Trophoblast cell (in vitro differentiated cells and primary cell): Measurements from ENCODE around the gene MYRIP.

ENCODE experiments used
- DNase-seq, 2 donors: peaks; one replicate each; pipeline ENCODE4 v3.0.0-alpha.2; 2016
- H2AFZ ChIP-seq: 2 replicates; pipeline ENCODE4 v1.6.1; 2013; ENCODE audit warnings: low read length, moderate library complexity, mild to moderate bottlenecking; ENCODE audit not compliant: insufficient read depth, poor library complexity
- H2AK5ac ChIP-seq: 2 replicates; pipeline ENCODE4 v1.6.1; 2013; ENCODE audit warnings: mild to moderate bottlenecking, low read length
- H2BK120ac ChIP-seq: 2 replicates; pipeline ENCODE4 v1.6.1; 2013; ENCODE audit warnings: low read length, mild to moderate bottlenecking, moderate library complexity; ENCODE audit not compliant: insufficient read depth, poor library complexity
- H2BK12ac ChIP-seq: 2 replicates; pipeline ENCODE4 v1.6.1; 2013; ENCODE audit warnings: mild to moderate bottlenecking, low read length, moderate library complexity
- H2BK5ac ChIP-seq: 2 replicates; pipeline ENCODE4 v1.6.1; 2013; ENCODE audit warnings: low read length, low read depth, moderate library complexity, mild to moderate bottlenecking; ENCODE audit not compliant: poor library complexity
- H3K14ac ChIP-seq: 2 replicates; pipeline ENCODE4 v1.6.1; 2013; ENCODE audit warnings: mild to moderate bottlenecking, low read length
- H3K18ac ChIP-seq: 2 replicates; pipeline ENCODE4 v1.6.1; 2013; ENCODE audit warnings: mild to moderate bottlenecking, low read length
- H3K23ac ChIP-seq: 2 replicates; pipeline ENCODE4 v1.6.1; 2013; ENCODE audit warnings: low read length
- H3K27ac ChIP-seq: 2 replicates; pipeline ENCODE4 v1.5.1; 2013; ENCODE audit warnings: low read depth, mild to moderate bottlenecking, inconsistent platforms, low read length, moderate library complexity
- H3K27me3 ChIP-seq: 2 replicates; pipeline ENCODE4 v1.6.1; 2013; ENCODE audit warnings: inconsistent platforms, mild to moderate bottlenecking, low read length, moderate library complexity; ENCODE audit not compliant: insufficient read depth
- H3K36me3 ChIP-seq, 2 experiments: 1 replicate in 1 of 2; 2 replicates in 1 of 2; pipeline ENCODE4 v1.6.1; 2013; ENCODE audit warnings: low read length in 2 of 2, mild to moderate bottlenecking in 2 of 2, moderate library complexity in 1 of 2; ENCODE audit not compliant: insufficient read depth in 2 of 2, control insufficient read depth in 1 of 2
- H3K4ac ChIP-seq: 2 replicates; pipeline ENCODE4 v1.6.1; 2013; ENCODE audit warnings: low read depth, mild to moderate bottlenecking, low read length, moderate library complexity
- H3K4me1 ChIP-seq, 2 experiments: 1 replicate in 1 of 2; 2 replicates in 1 of 2; pipeline ENCODE4 v1.6.1; 2013; ENCODE audit warnings: low read length in 2 of 2, mild to moderate bottlenecking in 2 of 2, moderate library complexity in 1 of 2; ENCODE audit not compliant: insufficient read depth in 2 of 2, control insufficient read depth in 1 of 2
- H3K4me2 ChIP-seq: 2 replicates; pipeline ENCODE4 v1.6.1; 2013; ENCODE audit warnings: inconsistent platforms, mild to moderate bottlenecking, low read length, moderate library complexity
- H3K4me3 ChIP-seq: 2 replicates; pipeline ENCODE4 v1.5.1; 2013; ENCODE audit warnings: mild to moderate bottlenecking, low read depth, low read length, inconsistent platforms
- H3K79me1 ChIP-seq: one replicate; pipeline ENCODE4 v1.6.1; 2013; ENCODE audit warnings: low read length
- H3K79me2 ChIP-seq: 2 replicates; pipeline ENCODE4 v1.6.1; 2013; ENCODE audit warnings: low read length, mild to moderate bottlenecking; ENCODE audit not compliant: control insufficient read depth, insufficient read depth, poor library complexity
- H3K9ac ChIP-seq: 2 replicates; pipeline ENCODE4 v1.6.1; 2013; ENCODE audit warnings: mild to moderate bottlenecking, low read length
- H3K9me3 ChIP-seq: 2 replicates; pipeline ENCODE4 v1.6.1; 2013; ENCODE audit warnings: low read depth, mild to moderate bottlenecking, control low read depth, inconsistent platforms, low read length; ENCODE audit not compliant: insufficient read depth
- H4K12ac ChIP-seq: 2 replicates; pipeline ENCODE4 v1.6.1; 2013; ENCODE audit warnings: low read depth, mild to moderate bottlenecking, low read length, moderate library complexity
- H4K8ac ChIP-seq: 2 replicates; pipeline ENCODE4 v1.6.1; 2013; ENCODE audit warnings: low read depth, mild to moderate bottlenecking, low read length, moderate library complexity
- H4K91ac ChIP-seq: one replicate; pipeline ENCODE4 v1.6.1; 2013; ENCODE audit warnings: low read depth, mild to moderate bottlenecking, low read length, moderate library complexity
- WGBS: extraction: QIAGEN DNeasy Blood & Tissue Kit; methylation state at CpG from one replicate; pipeline ENCODE4 v1.1.7; 2013; ENCODE audit warnings: missing lambda C conversion rate; ENCODE audit not compliant: insufficient read length, insufficient coverage; ENCODE audit errors: extremely low coverage; 5-methylcytosine and 5-hydroxymethylcytosine counted together

Gene MYRIP

DNA sequence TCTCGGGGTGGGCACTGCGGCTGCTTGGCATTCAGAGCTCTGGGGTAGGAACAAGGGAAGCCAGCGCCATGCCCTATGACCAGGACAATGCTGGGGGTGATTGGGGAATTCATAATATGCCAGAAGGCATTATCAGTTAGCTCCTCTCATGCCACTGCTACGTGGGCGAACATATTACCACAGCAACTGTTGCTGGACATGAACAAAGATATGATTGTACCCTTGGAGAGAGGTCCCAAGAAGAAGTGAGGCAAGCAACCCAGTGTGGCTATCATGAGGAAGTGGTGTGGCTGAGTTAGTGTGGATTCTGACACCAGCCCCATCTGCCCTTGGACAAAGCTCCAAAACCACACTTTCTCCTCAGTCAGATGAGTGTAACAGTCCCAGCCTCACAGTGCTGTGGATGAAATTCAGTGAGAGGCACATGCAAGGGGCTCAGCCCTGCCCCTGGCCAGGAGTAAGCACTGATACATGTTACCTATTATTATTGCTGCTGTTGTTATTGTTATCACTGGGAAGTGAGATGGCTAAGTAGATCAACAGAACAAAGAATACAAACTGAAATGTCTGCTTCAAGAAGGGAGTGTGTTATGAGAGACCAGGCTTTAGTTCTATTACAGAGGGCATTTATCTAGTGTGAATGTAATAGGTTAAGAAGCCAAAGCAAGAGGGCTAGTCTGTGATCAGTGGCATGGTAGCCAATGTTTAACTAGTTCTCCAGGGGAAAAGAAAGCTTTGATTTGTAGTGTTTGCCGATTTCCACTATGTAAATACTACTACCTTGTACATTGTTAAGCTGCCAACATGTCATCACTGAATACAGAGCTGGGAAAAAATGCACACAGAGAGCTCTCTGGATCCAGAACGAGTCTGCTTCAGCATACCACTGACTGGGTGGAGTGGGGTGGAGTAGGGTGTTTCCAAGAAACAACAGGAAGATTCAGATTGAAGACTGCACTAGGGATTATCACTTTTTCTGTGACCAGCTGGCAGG lies 277.8 kb downstream of the MYRIP start:
- Histone ChIP-seq H3K79me2 (no peaks in the 10 kb centered on the region), H3K4ac (no peak overlapping the region), H3K27ac (no peak overlapping the region), H4K8ac (no peak overlapping the region), H3K4me1 (no peaks in the 10 kb centered on the region), H3K27me3 (no peaks in the 10 kb centered on the region), H4K91ac (no peak overlapping the region), H2BK5ac (no peak overlapping the region), H3K18ac (no peak overlapping the region), H3K79me1 (no peaks in the 10 kb centered on the region), H2BK12ac (no peak overlapping the region), H3K14ac (no peak overlapping the region), H3K9ac (no peak overlapping the region), H2AK5ac (no peak overlapping the region), H4K12ac (no peak overlapping the region), H3K36me3 (no peaks in the 10 kb centered on the region), H3K4me2 (no peak overlapping the region), H3K9me3 (peaks cover 1% of the 10 kb centered on the region), H3K4me3 (no peak overlapping the region), H2BK120ac (no peak overlapping the region), H3K23ac (no peak overlapping the region), H2AFZ (no peak overlapping the region)
- no CpG with 5 or more reads among the region's 7 CpGs for WGBS
- peak in 1 of 2 donors; percentile 29 for DNase-seq

DNA sequence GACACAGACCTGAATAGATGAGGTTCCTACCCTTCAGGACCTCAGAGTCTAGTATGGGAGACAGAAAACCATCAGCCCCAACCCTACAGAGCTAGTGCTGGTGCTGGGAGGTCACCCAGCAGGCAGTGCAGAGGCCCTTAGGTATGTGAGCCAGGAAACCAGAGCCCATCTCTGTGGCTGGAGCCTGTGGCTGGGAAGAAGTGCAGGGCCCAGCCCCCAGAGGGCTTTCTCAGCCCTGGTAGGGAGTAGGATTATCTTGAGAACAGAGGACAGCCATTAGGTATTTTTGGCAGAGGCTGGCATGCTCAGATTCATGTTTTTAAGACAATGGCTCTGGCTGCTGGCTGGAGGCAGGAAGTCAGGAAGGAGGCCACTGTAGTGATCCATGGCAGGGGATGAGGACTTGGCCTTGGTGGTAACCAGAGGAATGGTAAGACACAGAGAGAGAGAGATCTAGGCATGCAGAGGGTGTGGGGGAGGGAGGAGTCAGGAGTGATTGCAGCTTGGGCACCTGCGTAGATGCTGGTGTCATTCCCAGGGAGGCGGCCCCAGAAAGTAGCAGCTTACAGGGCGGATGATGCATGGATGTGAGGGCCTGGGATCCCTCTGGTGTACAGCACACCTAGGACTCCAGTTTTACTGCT lies 279.2 kb downstream of the MYRIP start:
- H3K4me1 ChIP-seq: no peaks in the 10 kb centered on the region
- no peaks in the 10 kb centered on the region for H3K79me2 ChIP-seq
- no peak overlapping the region for H2AK5ac ChIP-seq
- H2BK120ac ChIP-seq: no peak overlapping the region
- H3K23ac ChIP-seq: no peak overlapping the region
- H3K9me3 ChIP-seq: peaks cover 1% of the 10 kb centered on the region
- no peak overlapping the region for H2AFZ ChIP-seq
- H2BK12ac ChIP-seq: no peak overlapping the region
- H3K9ac ChIP-seq: no peak overlapping the region
- no peak overlapping the region for H3K4ac ChIP-seq
- no peak overlapping the region for H4K12ac ChIP-seq
- H2BK5ac ChIP-seq: no peak overlapping the region
- H3K18ac ChIP-seq: no peak overlapping the region
- no peaks in the 10 kb centered on the region for H3K36me3 ChIP-seq
- WGBS: no CpG with 5 or more reads among the region's 3 CpGs
- H3K4me2 ChIP-seq: no peak overlapping the region
- H3K27me3 ChIP-seq: no peaks in the 10 kb centered on the region
- no peaks in the 10 kb centered on the region for H3K79me1 ChIP-seq
- no peak overlapping the region for H3K27ac ChIP-seq
- no peak overlapping the region for H4K91ac ChIP-seq
- H4K8ac ChIP-seq: no peak overlapping the region
- DNase-seq: no peak
- H3K4me3 ChIP-seq: no peak overlapping the region
- H3K14ac ChIP-seq: no peak overlapping the region

DNA sequence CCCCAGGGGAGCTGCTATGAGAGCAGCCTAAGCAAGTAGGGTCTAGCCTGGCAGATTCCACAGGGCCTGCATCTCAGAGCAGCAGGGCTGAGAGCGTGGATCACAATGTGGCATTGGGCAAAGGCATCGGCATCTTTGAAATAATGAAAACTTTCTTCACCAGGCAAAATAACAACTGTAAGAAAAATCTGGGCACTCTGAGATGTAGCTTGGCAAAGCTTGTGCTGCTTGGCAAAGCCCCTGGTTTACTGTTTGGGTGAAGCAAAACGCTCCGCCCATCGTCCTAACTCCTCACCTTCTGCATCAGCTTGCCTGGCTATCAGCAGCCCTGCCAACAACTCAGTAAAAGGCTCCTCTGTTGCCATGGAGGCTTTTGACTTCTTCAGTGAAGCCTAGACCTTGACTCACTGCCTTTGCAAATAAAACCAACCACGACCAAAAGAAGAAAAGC lies 287.3 kb downstream of the MYRIP start:
- Histone ChIP-seq H3K14ac (no peak overlapping the region), H3K36me3 (no peaks in the 10 kb centered on the region), H3K27me3 (no peaks in the 10 kb centered on the region), H2BK5ac (no peak overlapping the region), H3K4me3 (no peak overlapping the region), H3K4me2 (no peak overlapping the region), H2BK12ac (no peak overlapping the region), H3K18ac (no peak overlapping the region), H3K9me3 (no peaks in the 10 kb centered on the region), H4K8ac (no peak overlapping the region), H3K4me1 (no peaks in the 10 kb centered on the region), H4K12ac (no peak overlapping the region), H2AFZ (no peak overlapping the region), H2BK120ac (no peak overlapping the region), H3K79me1 (no peaks in the 10 kb centered on the region), H3K9ac (no peak overlapping the region), H3K27ac (no peak overlapping the region), H4K91ac (no peak overlapping the region), H3K23ac (no peak overlapping the region), H3K79me2 (no peaks in the 10 kb centered on the region), H3K4ac (no peak overlapping the region), H2AK5ac (no peak overlapping the region)
- DNase-seq: no peak
- no CpG with 5 or more reads among the region's 6 CpGs for WGBS

DNA sequence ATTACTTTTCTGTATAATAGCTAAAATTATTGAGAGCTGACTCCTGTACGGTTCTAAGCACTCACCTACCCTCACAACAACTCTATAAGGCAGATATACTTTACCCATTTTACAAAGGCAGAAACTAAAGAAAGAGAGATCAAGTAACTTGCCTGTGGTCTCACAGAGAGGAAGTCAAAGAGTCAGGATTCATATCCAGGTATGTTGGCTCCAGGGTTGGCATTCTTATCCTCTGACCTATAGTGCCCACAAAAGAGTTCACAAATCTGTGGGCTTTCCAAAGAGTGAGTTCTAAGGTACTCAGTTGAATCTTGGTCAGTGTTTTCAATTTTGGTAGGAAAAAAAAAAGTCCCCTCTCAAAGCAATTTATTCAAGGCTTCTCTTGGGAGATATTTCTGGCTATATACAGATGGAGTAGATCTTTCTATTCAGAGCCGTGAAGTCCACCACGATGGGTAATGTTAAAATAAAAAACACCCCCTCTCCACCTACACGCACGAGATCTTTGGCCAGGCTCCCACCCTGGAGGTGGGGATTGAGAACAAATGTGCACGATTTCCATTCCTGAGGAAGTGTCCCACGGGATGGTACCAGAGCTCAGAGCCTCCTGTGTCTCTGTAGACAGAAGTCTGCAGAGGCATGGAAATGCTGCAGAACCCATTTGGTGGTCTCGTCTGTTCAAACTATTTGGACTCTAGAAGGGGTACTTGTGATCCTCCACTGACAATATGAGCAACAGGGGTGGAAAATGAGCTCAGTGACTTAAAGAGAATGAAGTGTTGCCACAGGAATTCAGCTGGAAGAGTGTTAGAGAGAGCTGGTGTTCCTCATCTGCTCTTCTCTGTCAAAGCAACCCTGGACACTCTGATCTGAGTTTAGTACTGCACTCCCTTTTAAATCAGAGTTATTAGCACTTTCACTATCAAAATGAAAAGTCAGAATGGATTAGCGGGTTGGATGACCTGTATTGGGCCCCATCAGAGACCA lies 288.0 kb downstream of the MYRIP start:
- no peak overlapping the region for H3K27ac ChIP-seq
- no CpG with 5 or more reads among the region's 9 CpGs for WGBS
- H3K4me1 ChIP-seq: no peaks in the 10 kb centered on the region
- H3K4ac ChIP-seq: no peak overlapping the region
- no peak overlapping the region for H2AK5ac ChIP-seq
- no peak overlapping the region for H2BK120ac ChIP-seq
- no peak overlapping the region for H3K18ac ChIP-seq
- H3K79me2 ChIP-seq: no peaks in the 10 kb centered on the region
- H2BK12ac ChIP-seq: no peak overlapping the region
- H4K8ac ChIP-seq: no peak overlapping the region
- no peak overlapping the region for H2BK5ac ChIP-seq
- H3K36me3 ChIP-seq: no peaks in the 10 kb centered on the region
- no peak overlapping the region for H3K23ac ChIP-seq
- no peak overlapping the region for H4K91ac ChIP-seq
- H4K12ac ChIP-seq: no peak overlapping the region
- no peak overlapping the region for H3K4me3 ChIP-seq
- H2AFZ ChIP-seq: no peak overlapping the region
- H3K9me3 ChIP-seq: no peaks in the 10 kb centered on the region
- no peak overlapping the region for H3K4me2 ChIP-seq
- no peak overlapping the region for H3K9ac ChIP-seq
- DNase-seq: no peak
- H3K14ac ChIP-seq: no peak overlapping the region
- no peaks in the 10 kb centered on the region for H3K27me3 ChIP-seq
- no peaks in the 10 kb centered on the region for H3K79me1 ChIP-seq
